Renal cortical epithelial cell (primary cell): ENCODE results near the gene FFAR3. TPM values are rescaled to one million over a fixed set of nuclear protein-coding genes. Genes with fewer than 3 reads are reported as not detected.

Source experiments
- DNase-seq: peaks from one replicate; pipeline ENCODE4 v3.0.0-alpha.2; 2011; ENCODE audit warnings: low read depth
- total RNA-seq: library from RNA; depleted of rRNA; stranded (reverse); fragments of >200 nt; gene quantifications from 2 replicates; pipeline ENCODE4 v1.2.3, GENCODE V29; 2014

Gene FFAR3
- not detected in 2 replicates for total RNA-seq

- no peak for DNase-seq
Measured at GRCh38 chr19:35357867-35358573, at the start of gene FFAR3. TSS of gene FFAR3 (plus strand) at chr19:35358460. CDS start at chr19:35358891, 431 bp downstream.

- DNase-seq = no peak
Measured at GRCh38 chr19:35308910-35309309, 49.4 kb upstream of the FFAR3 start.

GRCh38 chr19:35309481-35310279 is 48.6 kb upstream of the FFAR3 start:
- DNase-seq = peak; percentile 81

GRCh38 chr19:35310331-35310730 is 47.9 kb upstream of the FFAR3 start:
- DNase-seq = no peak

- no peak for DNase-seq
Measured at GRCh38 chr19:35310811-35311465, 47.3 kb upstream of the FFAR3 start.

- no peak for DNase-seq
Measured at GRCh38 chr19:35311901-35312665, 46.2 kb upstream of the FFAR3 start.

- DNase-seq = peak; percentile 29
Measured at GRCh38 chr19:35313587-35313986, 44.7 kb upstream of the FFAR3 start.

GRCh38 chr19:35314031-35314430 is 44.2 kb upstream of the FFAR3 start:
- no peak for DNase-seq

- no peak for DNase-seq
Measured at GRCh38 chr19:35314858-35315470, 43.3 kb upstream of the FFAR3 start.

- DNase-seq = no peak
Measured at GRCh38 chr19:35315883-35316282, 42.4 kb upstream of the FFAR3 start.

- DNase-seq = no peak
Measured at GRCh38 chr19:35316560-35316959, 41.7 kb upstream of the FFAR3 start.

GRCh38 chr19:35317464-35318043 is 40.7 kb upstream of the FFAR3 start:
- no peak for DNase-seq

GRCh38 chr19:35318679-35319448 is 39.4 kb upstream of the FFAR3 start:
- DNase-seq = peak; percentile 68

GRCh38 chr19:35320065-35320713 is 38.1 kb upstream of the FFAR3 start:
- no peak for DNase-seq

GRCh38 chr19:35321291-35321690 is 37.0 kb upstream of the FFAR3 start:
- no peak for DNase-seq

GRCh38 chr19:35322014-35322413 is 36.2 kb upstream of the FFAR3 start:
- DNase-seq = no peak

- no peak for DNase-seq
Measured at GRCh38 chr19:35327642-35328041, 30.6 kb upstream of the FFAR3 start.

GRCh38 chr19:35328851-35329285 is 29.4 kb upstream of the FFAR3 start, which contains the start of gene CD22:
TSS of gene CD22 (plus strand) at chr19:35329187. CDS start at chr19:35332041, 2,854 bp downstream.
- DNase-seq = no peak

GRCh38 chr19:35329323-35329722 is 28.9 kb upstream of the FFAR3 start:
- DNase-seq = no peak

GRCh38 chr19:35330475-35330874 is 27.8 kb upstream of the FFAR3 start:
- no peak for DNase-seq
